ENCODE measurements around the gene DDC.

The DDC gene

DNA sequence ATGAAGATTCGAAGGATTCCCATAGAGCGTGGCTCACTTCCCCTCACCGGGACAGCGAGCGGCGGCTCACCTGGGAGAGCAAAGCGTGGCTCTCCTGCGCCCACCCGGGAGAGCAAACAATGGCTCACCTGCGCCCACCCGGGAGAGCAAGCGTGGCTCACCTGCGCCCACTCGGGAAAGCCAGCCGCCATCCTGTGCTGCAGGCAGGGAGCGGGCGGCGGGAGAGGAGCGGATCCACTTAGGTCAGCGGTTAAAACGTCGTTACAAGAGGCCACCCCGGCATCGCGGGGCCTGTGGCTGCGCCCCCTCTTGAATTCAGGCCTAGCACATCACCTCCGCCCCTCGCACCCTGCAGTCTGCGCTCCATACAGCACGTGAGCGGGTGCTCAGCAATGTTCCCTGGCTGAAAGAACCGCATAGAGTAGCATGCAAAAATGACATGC is 114.6 kb downstream of the DDC start:
- DNase-seq = peak in 3 of 5 donors; percentile 11 to 13 (median 12)

GRCh38 chr7:50449881-50450589 is 115.2 kb downstream of the DDC start, which contains the start of gene FIGNL1:
TSS of gene FIGNL1 (minus strand) at chr7:50450350. CDS start at chr7:50447287, 3,063 bp downstream.
- peak; percentile 53 to 92 (median 65) for DNase-seq

- no peak for DNase-seq
These were observed 115.7 kb downstream of the DDC start for GRCh38 chr7:50449501-50449880.

GRCh38 chr7:50448823-50449222 is 116.4 kb downstream of the DDC start:
- DNase-seq = peak in 1 of 5 donors; percentile 55

- DNase-seq = peak in 1 of 5 donors; percentile 64
These were observed 118.7 kb downstream of the DDC start for GRCh38 chr7:50446542-50446960.

- DNase-seq = no peak
These were observed 128.9 kb downstream of the DDC start for GRCh38 chr7:50436133-50436806.

DNA sequence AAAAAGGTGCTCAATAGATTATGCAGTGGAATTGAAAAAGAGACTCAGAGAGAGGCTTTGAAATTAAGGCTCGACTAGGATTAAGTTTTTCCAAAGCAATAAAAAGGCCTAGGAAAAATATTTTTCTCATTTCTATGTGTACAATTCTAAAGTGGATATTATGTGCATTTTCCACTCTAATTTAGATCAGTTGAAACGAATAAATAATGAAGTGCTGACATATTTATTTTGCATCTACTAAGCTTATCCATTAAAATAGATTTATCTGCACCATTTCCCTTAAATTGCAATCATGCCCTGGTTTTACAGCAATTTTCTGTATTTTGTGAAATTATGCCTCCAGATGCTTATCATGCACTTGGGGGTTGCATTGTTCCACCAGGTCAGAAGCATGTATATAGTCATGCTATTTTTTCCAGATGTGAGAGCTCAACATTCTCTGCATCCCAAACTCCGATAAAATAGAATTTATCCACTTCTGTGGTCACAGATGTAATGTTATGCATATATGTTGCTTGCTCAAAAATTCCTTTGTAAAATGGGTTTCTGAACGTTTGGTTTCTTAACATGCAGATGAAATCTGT is 133.4 kb downstream of the DDC start:
- DNase-seq = no peak

DNA sequence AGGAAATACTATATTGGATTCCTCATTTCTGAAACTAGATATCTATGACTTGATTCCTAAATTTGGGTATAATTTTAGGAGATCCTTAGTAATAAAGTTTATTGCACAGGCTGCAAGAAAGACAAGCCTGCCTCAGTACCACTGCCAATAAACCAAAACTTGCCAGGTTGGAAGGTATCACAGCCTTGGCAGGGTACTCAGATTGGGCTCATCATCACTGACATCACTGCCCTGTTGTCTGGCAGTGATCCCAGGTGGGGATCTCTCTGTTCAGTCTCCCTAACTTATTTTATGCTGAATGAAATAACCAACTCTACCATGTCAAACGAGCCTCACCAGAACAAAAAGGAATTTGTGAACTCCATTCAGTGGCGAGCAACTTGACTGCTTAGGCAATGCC is 133.9 kb downstream of the DDC start:
- no peak for DNase-seq

DNA sequence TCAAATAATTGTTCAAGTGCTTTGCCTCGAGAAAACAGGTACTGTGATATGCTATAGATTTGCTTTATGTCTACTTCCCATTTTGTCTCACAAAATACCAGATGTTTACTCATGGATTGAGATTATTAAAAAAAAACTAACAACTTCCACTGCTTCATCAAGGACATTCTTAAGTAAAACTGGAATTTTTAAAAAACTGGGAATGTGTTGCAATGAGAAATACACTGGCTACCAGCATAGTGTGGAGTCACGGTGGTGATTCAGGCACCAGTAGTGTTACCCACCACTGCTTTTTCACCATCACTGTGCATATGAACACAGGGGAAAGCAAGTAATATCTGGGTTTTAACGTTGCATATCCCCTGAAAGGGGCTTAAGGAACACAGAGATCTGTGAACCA is 136.3 kb downstream of the DDC start:
- no peak for DNase-seq

- no peak for DNase-seq
These were observed 137.7 kb downstream of the DDC start for GRCh38 chr7:50427518-50427917.

DNA sequence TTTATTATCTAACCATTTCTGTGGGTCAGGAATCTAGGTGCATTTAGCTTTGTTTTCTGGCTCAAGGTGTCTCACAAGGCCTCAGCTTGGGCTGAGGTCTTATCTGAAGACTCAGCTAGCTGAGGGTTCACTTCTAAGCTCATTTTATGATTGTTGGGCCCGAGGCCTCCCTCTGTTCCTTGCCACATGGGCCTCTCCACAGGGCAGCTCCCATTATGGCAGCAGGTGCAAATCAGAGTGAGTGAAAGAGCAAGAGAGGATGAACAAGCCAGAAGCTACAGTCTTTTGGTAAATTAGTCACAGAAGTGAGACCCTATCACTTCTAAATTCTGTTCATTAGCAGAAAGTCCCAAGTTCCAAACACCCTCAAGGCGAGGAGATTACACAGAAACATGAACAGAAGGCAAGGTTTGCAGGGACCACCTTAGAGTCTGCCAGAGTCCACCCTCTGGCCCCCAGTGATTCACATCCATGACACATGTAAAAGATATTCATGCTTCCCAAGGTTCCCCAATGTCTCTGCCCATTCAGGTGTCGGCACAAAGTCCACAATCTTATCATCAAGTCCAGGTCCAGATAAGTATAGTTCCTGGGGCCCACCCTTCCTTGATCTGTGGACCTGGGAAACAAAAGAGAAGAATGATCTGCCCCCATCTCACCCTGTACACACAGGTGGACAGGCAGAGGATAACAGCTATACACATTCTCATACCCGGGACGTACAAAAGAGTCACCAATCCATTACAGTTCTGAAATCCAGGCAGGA is 138.7 kb downstream of the DDC start:
- no peak for DNase-seq

- no peak for DNase-seq
These were observed 139.9 kb downstream of the DDC start for GRCh38 chr7:50425318-50425717.

GRCh38 chr7:50423860-50424259 is 141.3 kb downstream of the DDC start:
- DNase-seq = no peak

GRCh38 chr7:50422858-50423257 is 142.3 kb downstream of the DDC start:
- no peak for DNase-seq

DNA sequence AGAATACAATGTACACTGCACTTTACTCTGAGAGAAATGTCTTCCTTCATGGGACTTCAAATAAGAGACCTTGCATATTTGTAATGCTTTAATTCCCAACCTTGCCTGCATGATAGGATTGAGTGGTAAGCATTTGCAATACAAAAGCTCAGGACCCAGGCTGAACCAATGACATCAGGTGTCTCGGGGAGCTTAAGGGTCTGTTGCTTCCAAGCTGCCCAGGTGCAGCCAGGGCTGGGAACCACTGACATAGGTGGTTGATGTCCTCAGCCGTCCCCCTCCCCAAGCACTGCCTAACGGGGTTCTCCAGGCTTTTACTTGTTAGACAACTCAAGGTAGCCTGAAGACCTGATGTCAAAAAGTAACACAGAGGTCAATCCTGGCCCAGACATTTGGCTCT is 144.2 kb downstream of the DDC start:
- DNase-seq = no peak

- no peak for DNase-seq
These were observed 146.5 kb downstream of the DDC start for GRCh38 chr7:50418526-50419290.

DNA sequence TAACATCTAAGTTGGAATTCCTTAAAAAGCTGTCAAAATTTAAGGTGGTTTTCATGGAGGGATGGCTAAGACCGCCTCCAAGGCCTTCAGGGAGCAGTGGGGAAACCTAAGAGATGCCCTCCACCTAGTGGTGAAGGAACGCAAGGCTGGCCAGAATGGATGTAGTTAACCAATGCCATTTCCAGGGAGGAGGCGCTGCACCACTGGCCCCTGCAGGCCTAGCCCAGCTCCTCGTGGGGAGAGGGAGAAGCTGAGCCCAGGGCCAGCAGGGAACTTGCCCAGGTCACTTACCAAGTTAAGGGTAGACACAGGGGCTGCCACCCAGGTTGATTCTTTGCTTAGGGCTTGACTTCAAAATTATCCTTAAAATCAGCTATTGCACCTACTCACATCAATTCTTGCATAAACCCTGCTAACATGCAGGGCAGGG is 147.1 kb downstream of the DDC start:
- DNase-seq = peak; percentile 31 to 80 (median 50)

GRCh38 chr7:50416527-50417182 is 148.6 kb downstream of the DDC start:
- DNase-seq = no peak

GRCh38 chr7:50415844-50416364 is 149.3 kb downstream of the DDC start:
- DNase-seq = no peak

DNA sequence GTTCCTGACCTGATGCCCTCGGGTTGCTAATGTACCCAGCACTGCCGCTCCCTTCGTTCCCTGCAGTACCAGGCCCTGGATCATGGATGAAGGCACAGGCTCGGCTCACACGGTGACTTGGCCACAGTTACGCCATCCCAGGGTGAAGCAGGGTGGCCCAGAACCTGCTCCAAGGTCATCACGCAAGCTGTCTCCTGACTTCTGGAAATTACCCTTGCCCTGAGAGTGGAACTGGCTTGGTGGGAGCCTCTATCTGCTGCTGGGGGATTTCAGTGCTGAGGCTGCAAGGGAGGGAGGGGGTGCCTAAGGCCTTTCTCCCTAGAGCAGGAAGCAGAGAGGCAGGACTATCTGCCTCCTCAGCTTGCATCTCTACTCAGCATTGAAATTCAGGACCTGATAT is 151.6 kb downstream of the DDC start:
- no peak for DNase-seq

DNA sequence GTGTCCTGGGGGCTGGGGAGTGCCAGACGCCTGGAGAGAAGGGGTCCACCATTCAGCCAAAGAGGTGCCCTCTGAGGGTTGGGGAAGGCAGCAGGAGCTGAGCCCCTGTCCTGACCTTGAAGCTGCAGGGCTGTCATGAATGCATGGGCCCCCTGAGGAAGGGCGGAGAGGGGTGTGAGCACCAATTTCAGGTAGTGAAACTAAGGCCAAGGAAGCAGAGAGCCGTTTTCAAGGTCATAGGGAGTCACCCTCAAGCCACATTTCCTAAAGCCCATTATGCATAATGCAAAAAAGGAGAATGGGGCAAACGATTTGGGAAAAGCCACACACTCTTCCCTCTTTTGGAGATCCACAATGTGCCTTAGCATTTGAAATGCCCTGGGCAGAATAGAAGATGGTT is 152.2 kb downstream of the DDC start:
- no peak for DNase-seq

DNA sequence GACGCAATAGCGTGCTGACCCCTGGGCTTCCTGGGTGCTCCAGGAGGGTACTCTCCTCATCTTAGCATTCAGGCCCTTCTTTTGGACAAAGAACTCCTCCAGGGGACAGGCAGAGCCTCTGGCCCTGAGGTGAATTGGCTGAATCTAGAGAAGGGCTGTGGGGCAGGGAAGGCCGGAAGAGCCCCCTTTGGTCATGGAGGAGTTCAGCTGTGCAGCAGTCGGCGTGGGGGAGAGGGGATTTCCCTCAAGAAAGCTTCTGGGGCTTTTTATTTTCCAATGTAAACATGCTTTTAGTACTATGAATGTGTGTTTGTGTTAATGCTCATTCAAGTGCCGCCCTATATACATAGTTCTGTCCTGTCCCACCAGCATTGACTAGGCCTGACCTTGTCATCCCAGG is 153.9 kb downstream of the DDC start:
- no peak for DNase-seq
